Stimulated activated CD4-positive, alpha-beta T cell treated with anti-CD3 and anti-CD28 coated beads, TNF-alpha, amount 100 ng/mL, for 24 hours (primary cell): ENCODE measurements around the gene MFSD1.
"Not testable (repeated sequence)": the region's sequence is repeated elsewhere in the genome, so short reads cannot be mapped to it uniquely, and the experiment has no call there.

ENCODE experiments used
- DNase-seq, 3 experiments: peaks; one replicate each; pipeline ENCODE4 v3.0.0-alpha.2; 2020; ENCODE audit warnings: low read depth in 3 of 3

Gene MFSD1

GRCh38 chr3:158775426-158776410, 26.1 kb upstream of the MFSD1 start:
- DNase-seq, result no peak

DNA sequence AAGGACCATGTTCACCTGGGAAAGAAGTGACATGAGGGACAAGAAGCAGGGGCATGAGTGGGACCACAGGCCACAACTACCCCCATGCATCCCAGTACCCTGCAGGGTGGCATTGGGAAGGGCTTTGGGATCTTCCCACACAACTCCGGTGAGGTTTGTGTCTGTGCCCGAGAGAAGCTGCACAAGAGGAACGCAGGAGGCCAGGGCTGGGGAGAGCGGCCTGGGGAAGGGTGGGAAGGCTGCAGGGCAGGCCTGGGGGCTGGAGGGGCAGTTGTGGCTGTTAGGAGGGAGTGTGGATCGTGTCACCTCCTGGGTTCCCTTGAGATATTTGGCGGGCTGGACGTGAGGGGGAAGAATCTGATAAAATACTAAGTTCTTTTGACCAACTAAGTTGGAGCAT, 25.3 kb upstream of the MFSD1 start:
- no peak for DNase-seq

DNA sequence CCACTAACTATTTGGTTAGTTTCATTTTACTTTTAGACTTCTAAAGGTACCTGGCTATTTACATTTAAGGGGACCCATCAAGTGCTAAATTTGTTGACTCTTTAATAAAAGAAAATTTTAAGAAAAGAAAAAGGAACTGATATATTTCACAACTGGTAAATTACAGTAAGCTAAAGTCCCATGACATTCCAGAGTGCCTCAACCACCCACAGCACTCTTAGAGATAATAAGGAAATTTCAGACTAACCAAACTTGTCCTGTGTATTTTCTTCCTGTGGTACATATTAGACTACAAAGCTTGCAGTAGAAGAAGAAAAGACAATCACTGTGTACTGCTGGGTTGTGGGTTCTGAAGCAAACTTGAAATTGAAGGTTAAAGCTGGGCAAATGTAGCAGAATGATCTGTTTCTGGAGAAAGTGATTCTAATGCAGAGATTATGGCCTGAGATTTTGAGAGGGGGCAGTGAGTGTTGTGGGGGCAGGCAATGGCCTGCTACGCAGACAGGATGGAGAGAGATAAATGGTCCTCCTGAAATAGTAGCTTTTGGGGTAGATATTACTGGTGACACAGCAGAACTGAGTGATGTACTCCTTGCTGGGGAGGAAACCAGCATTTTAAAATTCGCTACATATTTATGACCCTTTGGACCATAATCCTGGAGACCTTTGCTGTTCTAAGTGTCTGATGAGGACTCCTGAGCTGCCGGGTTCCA, 24.5 kb upstream of the MFSD1 start:
- no peak for DNase-seq

GRCh38 chr3:158780766-158781165, 21.1 kb upstream of the MFSD1 start:
- no peak for DNase-seq

- DNase-seq, result no peak
These were observed 20.7 kb upstream of the MFSD1 start for GRCh38 chr3:158781191-158781590.

- no peak for DNase-seq
These were observed 20.0 kb upstream of the MFSD1 start for GRCh38 chr3:158781849-158782248.

DNA sequence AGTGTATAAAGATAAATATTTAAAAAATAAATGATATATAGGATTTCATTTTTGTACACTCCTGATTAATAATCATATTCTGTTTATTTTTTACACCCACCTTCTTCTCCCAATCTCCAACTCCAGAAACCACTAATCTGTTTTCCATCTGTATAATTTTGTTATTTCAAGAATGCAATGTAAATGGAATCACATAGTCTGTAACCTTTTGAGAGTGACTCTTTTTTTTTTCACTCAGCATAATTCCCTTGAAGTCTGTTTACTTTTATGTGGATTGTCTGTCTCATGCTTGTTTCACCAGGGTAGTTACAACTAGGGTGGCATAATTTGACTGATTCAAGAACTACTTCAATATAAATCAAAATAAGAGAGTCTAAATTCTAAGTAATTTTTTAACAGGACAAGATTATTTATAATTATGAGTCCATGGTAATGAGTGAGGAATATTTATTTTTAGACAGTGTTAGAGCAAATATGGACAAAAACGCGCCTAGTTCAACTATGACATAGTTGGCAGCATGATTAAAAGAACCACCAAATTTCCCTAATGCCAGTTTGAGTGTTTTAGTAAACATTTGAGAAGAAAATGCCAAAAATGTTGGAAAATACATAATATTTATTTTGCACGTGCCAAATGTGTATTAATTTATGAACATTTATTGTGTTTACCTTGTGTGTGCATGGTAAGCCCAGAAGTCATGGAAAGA, 19.4 kb upstream of the MFSD1 start:
- DNase-seq, result no peak

DNA sequence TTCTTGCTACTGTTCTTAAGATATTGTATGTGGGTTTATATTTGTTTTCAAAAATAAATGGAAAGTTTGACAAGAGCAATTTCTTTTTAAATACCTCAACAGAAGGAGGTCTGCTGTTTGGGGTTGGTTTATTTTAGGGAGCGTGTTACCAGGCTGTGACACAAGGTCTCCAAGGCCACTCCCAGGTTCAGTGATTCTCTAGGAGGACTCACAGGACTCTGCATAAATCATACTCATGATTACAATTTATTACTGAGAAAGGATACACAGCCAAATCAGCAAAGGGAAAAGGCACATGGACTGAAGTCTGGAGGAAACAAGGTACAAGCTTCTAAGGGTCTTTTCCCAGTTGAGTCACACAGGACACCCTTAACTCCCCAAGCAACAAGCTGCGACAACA, 18.8 kb upstream of the MFSD1 start:
- DNase-seq, result no peak

DNA sequence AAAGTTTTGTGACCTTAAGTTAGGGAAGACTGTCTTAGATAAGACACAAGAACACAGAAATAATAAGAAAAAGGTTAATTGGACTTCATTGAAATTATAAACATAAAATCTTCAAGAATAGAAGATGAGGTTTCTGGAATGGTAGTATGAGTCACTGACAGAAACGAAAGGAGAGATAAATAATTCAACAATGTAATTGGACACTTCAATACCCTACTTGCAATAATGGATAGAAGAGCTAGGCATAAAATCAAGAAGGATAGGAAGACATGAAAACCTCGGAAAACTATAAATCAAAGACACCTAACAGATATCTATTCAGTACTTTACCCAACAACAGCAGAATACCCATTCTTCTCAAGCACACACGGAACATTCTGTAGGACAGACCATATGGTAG, 15.9 kb upstream of the MFSD1 start:
- DNase-seq, result no peak

DNA sequence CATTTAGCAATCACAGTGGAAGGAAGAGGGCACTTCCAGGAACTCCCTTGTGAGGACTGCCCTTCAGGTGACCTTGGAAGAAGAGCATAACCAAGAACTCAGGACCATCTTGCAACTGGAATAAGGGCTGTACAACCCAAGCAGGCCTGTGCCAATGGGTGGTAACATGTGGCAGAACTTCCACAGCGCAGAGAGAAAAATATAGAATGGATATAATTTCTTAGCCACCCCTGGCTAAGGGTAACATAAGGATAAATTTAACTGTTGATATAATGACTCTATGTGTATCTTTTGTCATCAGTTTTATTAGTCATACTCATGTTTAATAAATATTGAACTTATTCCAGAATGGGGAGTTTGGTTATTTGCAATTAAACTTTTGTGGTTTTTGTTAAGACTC, 13.4 kb upstream of the MFSD1 start:
- DNase-seq, result no peak

DNA sequence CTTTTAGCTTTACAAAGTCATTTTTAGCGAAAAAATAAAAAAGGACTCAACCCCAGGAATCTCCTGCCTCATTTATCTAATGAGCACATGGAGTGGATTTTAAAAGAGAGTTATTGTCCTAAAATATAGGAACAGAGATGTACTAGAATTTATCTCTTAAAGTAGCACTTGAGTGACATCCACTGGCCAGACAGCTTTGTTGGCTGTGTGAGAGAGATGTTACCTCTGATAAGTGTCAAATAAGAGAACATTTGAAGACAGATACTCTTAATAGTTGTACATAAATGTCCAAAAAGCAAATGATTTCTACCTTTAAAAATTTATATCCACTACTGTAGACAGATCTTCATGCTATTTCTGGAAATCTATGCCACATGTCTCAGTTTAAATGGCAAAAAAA, 12.3 kb upstream of the MFSD1 start:
- DNase-seq, result no peak

DNA sequence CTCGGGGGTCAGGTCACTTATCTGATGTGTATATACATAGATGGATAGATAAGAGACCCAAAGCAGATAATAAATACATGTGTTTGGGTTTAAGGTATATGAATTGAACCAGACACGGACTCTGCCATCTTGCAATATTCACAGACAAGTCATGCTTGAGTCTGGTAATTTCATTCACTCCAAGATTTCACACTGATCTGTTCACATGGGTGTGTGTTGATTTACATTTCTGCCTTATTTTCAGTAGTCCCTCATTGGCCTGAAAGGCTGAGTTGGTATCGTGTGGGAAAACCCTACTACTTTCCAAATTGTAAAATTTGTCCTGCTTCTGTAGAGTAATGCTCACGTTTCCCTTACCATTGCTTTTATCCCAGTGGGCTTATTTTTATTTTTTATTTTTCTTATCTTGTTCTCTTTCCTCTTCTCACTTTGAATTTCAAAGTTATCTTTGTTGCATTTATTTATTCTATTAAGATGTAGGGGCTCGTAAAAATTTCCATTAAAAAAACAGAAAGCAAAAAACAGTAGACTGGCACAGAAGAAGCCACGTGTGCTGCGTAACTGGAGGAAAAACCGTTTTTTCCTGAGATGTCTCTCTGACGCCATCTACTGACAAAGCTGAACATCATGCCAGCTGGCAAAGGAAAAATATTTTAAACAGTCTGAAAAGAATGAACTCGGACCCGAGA, 10.8 kb upstream of the MFSD1 start:
- no peak for DNase-seq

GRCh38 chr3:158791590-158791920, 10.3 kb upstream of the MFSD1 start:
- not testable (repeated sequence) for DNase-seq

DNA sequence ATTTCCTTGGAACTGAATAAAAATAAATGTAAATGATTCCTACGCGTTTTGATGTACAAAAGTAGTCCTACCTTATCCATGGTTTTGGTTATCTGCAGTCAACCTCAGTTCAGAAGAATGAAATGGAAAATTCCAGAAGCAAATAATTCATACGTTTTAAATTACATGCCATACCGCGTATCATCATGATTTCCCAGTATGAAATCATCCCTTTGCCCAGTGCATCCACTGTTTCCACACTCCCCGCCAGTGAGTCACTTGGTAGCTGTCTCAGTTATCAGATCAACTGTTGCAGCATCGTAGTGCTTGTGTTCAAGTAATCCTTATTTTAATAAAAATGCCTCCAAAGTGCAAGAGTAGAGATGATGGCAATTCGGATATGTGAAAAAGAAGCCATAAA, 9.1 kb upstream of the MFSD1 start:
- no peak for DNase-seq

GRCh38 chr3:158794206-158794605, 7.6 kb upstream of the MFSD1 start:
- no peak for DNase-seq

DNA sequence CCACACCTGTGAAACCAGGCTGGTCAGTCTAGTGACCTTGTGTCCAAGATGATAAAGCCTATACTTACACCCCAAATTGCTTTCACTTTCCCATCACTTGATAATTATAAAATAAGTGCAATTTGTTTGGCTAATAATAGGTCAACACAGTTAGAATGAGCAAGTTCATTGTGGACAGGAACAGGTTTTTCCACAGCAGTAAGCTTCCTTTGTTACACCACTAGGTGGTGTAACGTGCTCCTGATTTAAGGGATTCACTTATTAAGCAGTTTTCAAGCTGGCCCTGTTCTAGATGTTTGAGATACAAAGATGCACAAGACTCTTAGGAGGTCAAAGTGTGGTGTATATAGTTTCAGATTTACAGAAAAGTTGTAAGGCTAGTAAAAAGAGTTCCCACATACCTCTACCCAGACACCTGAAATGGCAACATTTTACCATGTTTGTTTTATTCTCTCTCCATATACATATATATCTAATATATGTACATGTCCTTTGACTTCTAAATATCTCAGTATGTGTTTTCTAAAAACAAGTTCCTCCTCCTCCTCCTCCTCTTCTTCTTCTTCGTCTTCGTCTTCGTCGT, 6.8 kb upstream of the MFSD1 start:
- no peak for DNase-seq

GRCh38 chr3:158801201-158801600, 653 bp upstream of the MFSD1 start:
- DNase-seq, result no peak

- no peak for DNase-seq
These were observed 785 bp downstream of the MFSD1 start for GRCh38 chr3:158802409-158803268.

- no peak for DNase-seq
These were observed 2.6 kb downstream of the MFSD1 start for GRCh38 chr3:158804441-158804840.

GRCh38 chr3:158808697-158809096, 6.8 kb downstream of the MFSD1 start:
- no peak for DNase-seq

DNA sequence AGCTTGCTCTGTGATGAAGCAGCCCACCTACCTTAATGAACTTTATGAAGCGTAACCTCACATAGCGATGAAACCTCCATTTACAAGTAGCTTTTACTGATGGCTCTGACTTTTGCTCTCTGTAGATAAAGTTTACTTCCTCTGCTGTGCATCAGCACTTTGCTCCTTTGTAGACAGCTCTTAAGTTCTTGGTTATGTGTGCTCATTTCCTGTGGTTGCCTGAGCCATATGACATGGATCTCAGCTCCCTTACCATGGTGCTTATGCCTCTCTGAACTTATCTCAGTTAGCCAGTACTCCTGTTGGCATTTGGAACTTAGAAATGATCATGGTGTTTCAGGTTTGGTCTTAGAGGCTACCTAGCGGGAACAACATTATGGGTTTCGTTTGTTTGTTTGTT, 7.8 kb downstream of the MFSD1 start:
- DNase-seq, result no peak
